NCI-H1092 (cell line): ENCODE results near the gene ABCB7.
"Not testable (repeated sequence)": the region's sequence is repeated elsewhere in the genome, so short reads cannot be mapped to it uniquely, and the experiment has no call there.

Experiments
- DNase-seq: peaks from one replicate; lab custom pipeline; 2025; lab: John Stamatoyannopoulos, UW

ABCB7 gene

GRCh38 chrX:75155827-75156525 is at the start of gene ABCB7:
ABCB7 (minus strand) TSS chrX:75156283; CDS start chrX:75156272, 11 bp downstream.
- peak; percentile 87 for DNase-seq

GRCh38 chrX:75188415-75189206 is 32.5 kb upstream of the ABCB7 start:
- not testable (repeated sequence) for DNase-seq

- no peak for DNase-seq
Observed at GRCh38 chrX:75181721-75182120, 25.6 kb upstream of the ABCB7 start.

- not testable (repeated sequence) for DNase-seq
Observed at GRCh38 chrX:75179536-75180293, 23.6 kb upstream of the ABCB7 start.

- not testable (repeated sequence) for DNase-seq
Observed at GRCh38 chrX:75172257-75172890, 16.3 kb upstream of the ABCB7 start.

- no peak for DNase-seq
Observed at GRCh38 chrX:75158054-75158453, 2.0 kb upstream of the ABCB7 start.

- DNase-seq = no peak
Observed at GRCh38 chrX:75156531-75156945, 455 bp upstream of the ABCB7 start.

GRCh38 chrX:75155447-75155826 is 646 bp downstream of the ABCB7 start:
- no peak for DNase-seq

GRCh38 chrX:75154871-75155270 is 1.2 kb downstream of the ABCB7 start:
- DNase-seq = no peak

GRCh38 chrX:75151827-75152592 is 4.1 kb downstream of the ABCB7 start:
- DNase-seq = no peak

- no peak for DNase-seq
Observed at GRCh38 chrX:75149654-75150053, 6.4 kb downstream of the ABCB7 start.

- DNase-seq = no peak
Observed at GRCh38 chrX:75132672-75133071, 23.4 kb downstream of the ABCB7 start.

GRCh38 chrX:75131973-75132627 is 24.0 kb downstream of the ABCB7 start:
- no peak for DNase-seq

GRCh38 chrX:75129069-75129468 is 27.0 kb downstream of the ABCB7 start:
- DNase-seq = not testable (repeated sequence)

- DNase-seq = no peak
Observed at GRCh38 chrX:75118296-75118695, 37.8 kb downstream of the ABCB7 start.

- no peak for DNase-seq
Observed at GRCh38 chrX:75115707-75116413, 40.2 kb downstream of the ABCB7 start.

- DNase-seq = no peak
Observed at GRCh38 chrX:75114638-75115037, 41.4 kb downstream of the ABCB7 start.

- DNase-seq = no peak
Observed at GRCh38 chrX:75113664-75114063, 42.4 kb downstream of the ABCB7 start.

- DNase-seq = no peak
Observed at GRCh38 chrX:75107863-75108509, 48.1 kb downstream of the ABCB7 start.

GRCh38 chrX:75106772-75107171 is 49.3 kb downstream of the ABCB7 start:
- no peak for DNase-seq
